DOHH2 (cell line): ENCODE results near the gene ADGRE1.
"Not testable (repeated sequence)": the region's sequence is repeated elsewhere in the genome, so short reads cannot be mapped to it uniquely, and the experiment has no call there.

ENCODE experiments used
- H3F3A ChIP-seq: fragments of 200-600 bp; sonication (generic), shearing (Covaris generic); 2 replicates; pipeline ENCODE4 v1.6.0; 2016; ENCODE audit warnings: antibody characterized with exemption, mild to moderate bottlenecking; ENCODE audit not compliant: control insufficient read depth, insufficient read depth
- H3K27ac ChIP-seq: fragments of 200-600 bp; sonication (generic); 2 replicates; pipeline ENCODE4 v1.5.1; 2014; ENCODE audit warnings: low read depth, mild to moderate bottlenecking, low read length, moderate library complexity
- H3K27me3 ChIP-seq: fragments of 200-600 bp; sonication (generic); 2 replicates; pipeline ENCODE4 v1.6.1; 2014; ENCODE audit warnings: mild to moderate bottlenecking, low read length, mixed read lengths; ENCODE audit not compliant: control insufficient read depth
- H3K36me3 ChIP-seq: fragments of 200-600 bp; sonication (generic); 2 replicates; pipeline ENCODE4 v1.6.1; 2014; ENCODE audit warnings: mild to moderate bottlenecking, low read length, moderate library complexity, mixed read lengths; ENCODE audit not compliant: control insufficient read depth
- H3K4me1 ChIP-seq: fragments of 200-600 bp; sonication (generic); 2 replicates; pipeline ENCODE4 v1.6.1; 2014; ENCODE audit warnings: mild to moderate bottlenecking, low read length, mixed read lengths; ENCODE audit not compliant: control insufficient read depth
- H3K4me2 ChIP-seq: fragments of 200-600 bp; sonication (generic); 2 replicates; pipeline ENCODE4 v1.6.0; 2014; ENCODE audit warnings: mild to moderate bottlenecking, low read length, moderate library complexity
- H3K4me3 ChIP-seq: fragments of 200-600 bp; sonication (generic); 2 replicates; pipeline ENCODE4 v1.5.1; 2014; ENCODE audit warnings: mild to moderate bottlenecking, low read length, mixed read lengths
- H3K79me2 ChIP-seq: fragments of 200-600 bp; sonication (generic); 2 replicates; pipeline ENCODE4 v1.6.1; 2014; ENCODE audit warnings: mild to moderate bottlenecking, low read length, mixed read lengths; ENCODE audit not compliant: control insufficient read depth
- H3K9me2 ChIP-seq: fragments of 200-600 bp; sonication (generic); replicated peaks from 2 replicates; pipeline ENCODE4 v1.6.1; 2014; ENCODE audit warnings: mild to moderate bottlenecking, low read length, mixed read lengths; ENCODE audit not compliant: control insufficient read depth
- H3K9me3 ChIP-seq: fragments of 200-600 bp; sonication (generic); 2 replicates; pipeline ENCODE4 v1.6.1; 2014; ENCODE audit warnings: antibody characterized with exemption, low read length, mixed read lengths; ENCODE audit not compliant: control insufficient read depth, insufficient read depth
- H4K20me1 ChIP-seq: fragments of 200-600 bp; sonication (generic); 2 replicates; pipeline ENCODE4 v1.6.0; 2014; ENCODE audit warnings: low read depth, mild to moderate bottlenecking, antibody characterized with exemption, low read length, moderate library complexity; ENCODE audit not compliant: control insufficient read depth, insufficient read depth
- CTCF ChIP-seq: fragments of 200-600 bp; sonication (generic); IDR thresholded peaks from one replicate; pipeline ENCODE4 v1.5.1; 2014; ENCODE audit warnings: antibody characterized with exemption, mild to moderate bottlenecking, low read depth, low read length; ENCODE audit not compliant: poor library complexity, severe bottlenecking
- EZH2phosphoT487 ChIP-seq: fragments of 200-600 bp; sonication (generic); IDR thresholded peaks from 2 replicates; pipeline ENCODE4 v1.6.1; 2017; ENCODE audit warnings: borderline replicate concordance, mild to moderate bottlenecking, antibody characterized with exemption, low read length, moderate library complexity, mixed read lengths

ADGRE1 gene

GRCh38 chr19:6864325-6864940 is 22.9 kb upstream of the ADGRE1 start:
- H4K20me1 ChIP-seq = no peaks in the 10 kb centered on the region
- H3K79me2 ChIP-seq = no peaks in the 10 kb centered on the region
- no peak overlapping the region for H3K4me2 ChIP-seq
- H3K9me3 ChIP-seq = no peaks in the 10 kb centered on the region
- H3K4me3 ChIP-seq = no peak overlapping the region
- no peak overlapping the region for H3K27ac ChIP-seq
- peaks cover 24% of the 10 kb centered on the region for H3K27me3 ChIP-seq
- peaks cover 3% of the 10 kb centered on the region; the same call in 1 of the 2 replicates for H3F3A ChIP-seq
- no peaks in the 10 kb centered on the region for H3K9me2 ChIP-seq
- H3K4me1 ChIP-seq = peaks cover 11% of the 10 kb centered on the region
- H3K36me3 ChIP-seq = no peaks in the 10 kb centered on the region
- no peak for TF ChIP-seq EZH2phosphoT487
- no peak for TF ChIP-seq CTCF

GRCh38 chr19:6865849-6866248 is 21.5 kb upstream of the ADGRE1 start:
- Histone ChIP-seq H3K27ac (no peak overlapping the region), H3K79me2 (no peaks in the 10 kb centered on the region), H4K20me1 (no peaks in the 10 kb centered on the region), H3K9me3 (no peaks in the 10 kb centered on the region), H3K4me3 (no peak overlapping the region), H3K27me3 (peaks cover 24% of the 10 kb centered on the region), H3K4me1 (peaks cover 11% of the 10 kb centered on the region), H3K4me2 (no peak overlapping the region), H3F3A (no peaks in the 10 kb centered on the region), H3K9me2 (no peaks in the 10 kb centered on the region), H3K36me3 (no peaks in the 10 kb centered on the region)
- TF ChIP-seq EZH2phosphoT487 (no peak), CTCF (no peak)

GRCh38 chr19:6866741-6867151 is 20.6 kb upstream of the ADGRE1 start:
- Histone ChIP-seq H3K36me3 (no peaks in the 10 kb centered on the region), H3K79me2 (no peaks in the 10 kb centered on the region)

GRCh38 chr19:6868351-6868750 is 19.0 kb upstream of the ADGRE1 start:
- TF ChIP-seq EZH2phosphoT487 (no peak), CTCF (no peak)
- Histone ChIP-seq H3K4me1 (0 out of 2 replicates have a peak, but pooled peaks cover 4% of the 10 kb centered on the region), H3K4me2 (no peak overlapping the region), H3F3A (no peaks in the 10 kb centered on the region), H3K9me2 (no peaks in the 10 kb centered on the region), H3K9me3 (no peaks in the 10 kb centered on the region), H3K79me2 (no peaks in the 10 kb centered on the region), H3K27ac (no peak overlapping the region), H3K36me3 (no peaks in the 10 kb centered on the region), H3K4me3 (no peak overlapping the region), H3K27me3 (peaks cover 24% of the 10 kb centered on the region), H4K20me1 (no peaks in the 10 kb centered on the region)

More at GRCh38 chr19:6866741-6867151, 20.6 kb upstream of the ADGRE1 start:
- Histone ChIP-seq H3F3A (no peaks in the 10 kb centered on the region), H3K9me2 (no peaks in the 10 kb centered on the region), H3K4me3 (no peak overlapping the region), H3K27ac (no peak overlapping the region), H3K27me3 (peaks cover 24% of the 10 kb centered on the region), H3K4me1 (peaks cover 11% of the 10 kb centered on the region), H3K9me3 (no peaks in the 10 kb centered on the region), H3K4me2 (no peak overlapping the region), H4K20me1 (no peaks in the 10 kb centered on the region)
- no peak for TF ChIP-seq EZH2phosphoT487

GRCh38 chr19:6869151-6869882 is 18.1 kb upstream of the ADGRE1 start:
- not testable (repeated sequence) for H3K9me2 ChIP-seq, H3K36me3 ChIP-seq, H3K4me3 ChIP-seq, H3K4me1 ChIP-seq, H3K9me3 ChIP-seq, H3K27ac ChIP-seq, H3F3A ChIP-seq, H4K20me1 ChIP-seq, H3K4me2 ChIP-seq, H3K79me2 ChIP-seq
- peaks cover 23% of the 10 kb centered on the region for H3K27me3 ChIP-seq
